Parathyroid adenoma (tissue), 2 donors: ENCODE results near the gene OR2T6.
"Not testable (repeated sequence)": the region's sequence is repeated elsewhere in the genome, so short reads cannot be mapped to it uniquely, and the experiment has no call there.

Source experiments
- H2AFZ ChIP-seq: fragments of 300-600 bp; sonication (generic); one replicate; pipeline ENCODE4 v1.7.0; 2017; ENCODE audit warnings: antibody characterized with exemption, mild to moderate bottlenecking
- H3K27ac ChIP-seq: fragments of 300-600 bp; sonication (generic); one replicate; pipeline ENCODE4 v1.7.0; 2017
- H3K27me3 ChIP-seq: fragments of 300-600 bp; sonication (generic); one replicate; pipeline ENCODE4 v1.7.0; 2017; ENCODE audit warnings: low read length; ENCODE audit not compliant: control insufficient read depth, insufficient read depth
- H3K36me3 ChIP-seq: fragments of 300-600 bp; sonication (generic); one replicate; pipeline ENCODE4 v1.7.0; 2017; ENCODE audit warnings: low read length; ENCODE audit not compliant: control insufficient read depth, insufficient read depth
- H3K4me1 ChIP-seq: fragments of 300-600 bp; sonication (generic); one replicate; pipeline ENCODE4 v1.7.0; 2017; ENCODE audit warnings: control low read depth
- H3K4me2 ChIP-seq: fragments of 300-600 bp; sonication (generic); one replicate; pipeline ENCODE4 v1.7.0; 2017; ENCODE audit warnings: low read length
- H3K4me3 ChIP-seq: fragments of 300-600 bp; sonication (generic); one replicate; pipeline ENCODE4 v1.7.0; 2017; ENCODE audit warnings: low read depth, low read length
- H3K79me2 ChIP-seq: fragments of 300-600 bp; sonication (generic); one replicate; pipeline ENCODE4 v1.7.0; 2017; ENCODE audit warnings: control low read depth
- H3K9ac ChIP-seq: fragments of 300-600 bp; sonication (generic); one replicate; pipeline ENCODE4 v1.7.0; 2017; ENCODE audit warnings: mild to moderate bottlenecking
- H3K9me3 ChIP-seq: fragments of 300-600 bp; sonication (generic); one replicate; pipeline ENCODE4 v1.7.0; 2017; ENCODE audit warnings: low read length; ENCODE audit not compliant: control insufficient read depth
- TF ChIP-seq, protein P1 (sequence below): fragments of 300-600 bp; sonication (generic); IDR thresholded peaks from one replicate; pipeline ENCODE4 v1.7.0; 2017; ENCODE audit warnings: antibody characterized with exemption, mild to moderate bottlenecking
- donor health status: primary hyperparathyroidism.

OR2T6 gene

DNA sequence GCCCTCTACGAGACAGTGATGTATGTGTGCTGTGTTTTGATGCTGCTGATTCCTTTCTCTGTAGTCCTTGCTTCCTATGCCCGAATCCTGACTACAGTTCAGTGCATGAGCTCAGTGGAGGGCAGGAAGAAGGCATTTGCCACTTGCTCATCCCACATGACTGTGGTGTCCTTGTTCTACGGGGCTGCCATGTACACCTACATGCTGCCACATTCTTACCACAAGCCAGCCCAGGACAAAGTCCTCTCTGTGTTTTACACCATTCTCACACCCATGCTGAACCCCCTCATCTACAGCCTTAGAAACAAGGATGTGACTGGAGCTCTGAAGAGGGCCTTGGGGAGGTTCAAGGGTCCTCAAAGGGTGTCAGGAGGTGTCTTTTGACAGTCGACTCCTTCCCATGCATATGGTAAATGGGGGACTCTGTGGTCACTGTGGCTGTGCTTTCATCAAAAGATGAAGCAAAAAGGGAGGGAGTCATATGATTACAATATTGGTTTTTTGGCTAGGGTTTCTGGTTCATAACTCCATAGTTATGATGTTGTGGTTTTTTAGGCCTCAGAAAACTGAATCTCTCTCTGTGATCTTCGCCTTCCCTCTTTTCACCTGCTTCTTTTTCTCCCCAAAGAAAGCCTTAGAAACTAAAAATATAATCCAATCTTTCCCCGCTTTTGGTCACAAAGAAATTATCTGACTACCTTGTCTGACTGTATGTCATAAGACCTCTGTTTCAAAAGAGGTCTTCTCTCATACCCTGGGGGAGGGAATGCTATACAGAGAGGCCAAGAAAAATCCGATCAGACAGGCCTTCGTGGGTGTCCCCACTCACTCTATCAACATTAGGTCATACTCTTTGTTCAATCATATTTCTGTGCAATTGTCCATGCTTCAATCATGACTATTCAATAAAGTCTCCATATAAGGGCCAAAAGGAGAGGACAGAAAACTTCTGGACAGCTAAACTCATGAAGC is 31.5 kb downstream of the OR2T6 start:
- Histone ChIP-seq H3K4me2 (no peak overlapping the region), H3K79me2 (no peaks in the 10 kb centered on the region), H3K4me1 (no peaks in the 10 kb centered on the region), H2AFZ (no peak overlapping the region), H3K27ac (no peak overlapping the region), H3K27me3 (no peaks in the 10 kb centered on the region), H3K9ac (no peak overlapping the region), H3K9me3 (no peaks in the 10 kb centered on the region), H3K36me3 (no peaks in the 10 kb centered on the region), H3K4me3 (no peak overlapping the region)
- TF ChIP-seq, protein P1, sequence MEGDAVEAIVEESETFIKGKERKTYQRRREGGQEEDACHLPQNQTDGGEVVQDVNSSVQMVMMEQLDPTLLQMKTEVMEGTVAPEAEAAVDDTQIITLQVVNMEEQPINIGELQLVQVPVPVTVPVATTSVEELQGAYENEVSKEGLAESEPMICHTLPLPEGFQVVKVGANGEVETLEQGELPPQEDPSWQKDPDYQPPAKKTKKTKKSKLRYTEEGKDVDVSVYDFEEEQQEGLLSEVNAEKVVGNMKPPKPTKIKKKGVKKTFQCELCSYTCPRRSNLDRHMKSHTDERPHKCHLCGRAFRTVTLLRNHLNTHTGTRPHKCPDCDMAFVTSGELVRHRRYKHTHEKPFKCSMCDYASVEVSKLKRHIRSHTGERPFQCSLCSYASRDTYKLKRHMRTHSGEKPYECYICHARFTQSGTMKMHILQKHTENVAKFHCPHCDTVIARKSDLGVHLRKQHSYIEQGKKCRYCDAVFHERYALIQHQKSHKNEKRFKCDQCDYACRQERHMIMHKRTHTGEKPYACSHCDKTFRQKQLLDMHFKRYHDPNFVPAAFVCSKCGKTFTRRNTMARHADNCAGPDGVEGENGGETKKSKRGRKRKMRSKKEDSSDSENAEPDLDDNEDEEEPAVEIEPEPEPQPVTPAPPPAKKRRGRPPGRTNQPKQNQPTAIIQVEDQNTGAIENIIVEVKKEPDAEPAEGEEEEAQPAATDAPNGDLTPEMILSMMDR, result no peak

DNA sequence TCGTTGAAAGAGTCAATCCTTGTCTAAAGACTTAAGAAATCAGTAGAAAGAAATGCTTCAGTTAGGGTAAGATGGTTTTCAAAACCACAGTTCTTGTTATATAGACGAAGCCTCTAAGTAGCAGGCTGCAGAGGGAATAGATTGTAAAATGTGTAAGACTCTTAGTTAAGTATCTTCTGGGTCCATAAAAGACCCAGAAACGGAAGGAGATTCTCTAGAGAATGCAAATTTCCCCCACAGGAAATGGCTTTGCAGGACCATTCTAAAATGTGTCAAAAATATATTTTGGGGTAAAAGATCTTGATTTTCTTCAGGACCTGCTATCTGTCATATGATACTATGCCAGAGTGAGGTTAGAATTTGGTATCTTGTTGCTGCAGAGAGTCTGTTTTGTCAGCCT is 40.7 kb downstream of the OR2T6 start:
- Histone ChIP-seq H3K9ac (no peak overlapping the region), H3K79me2 (no peaks in the 10 kb centered on the region), H3K4me2 (no peak overlapping the region), H2AFZ (no peak overlapping the region), H3K4me3 (no peak overlapping the region), H3K4me1 (no peaks in the 10 kb centered on the region), H3K9me3 (no peaks in the 10 kb centered on the region), H3K36me3 (no peaks in the 10 kb centered on the region), H3K27ac (no peak overlapping the region), H3K27me3 (no peaks in the 10 kb centered on the region)
- TF ChIP-seq, protein P1, result no peak

DNA sequence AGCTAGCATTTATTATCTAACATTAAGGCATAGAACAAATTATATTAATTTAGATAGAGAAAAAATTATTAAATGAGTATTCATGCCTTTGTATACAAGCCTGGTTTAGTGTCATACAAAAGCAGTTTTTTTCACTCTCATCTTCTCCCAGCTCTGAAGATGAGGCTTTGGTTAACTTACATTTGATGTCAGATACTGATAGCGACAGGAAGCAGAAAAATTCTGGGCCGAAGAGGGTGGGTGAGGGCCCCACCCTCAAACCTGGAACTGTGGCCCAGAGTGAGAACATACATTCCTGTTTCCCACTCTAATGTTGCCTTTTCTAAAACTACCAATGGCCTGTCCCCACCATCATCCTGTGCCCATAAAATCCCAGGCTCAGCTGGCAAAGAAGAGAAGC is 42.3 kb downstream of the OR2T6 start:
- TF ChIP-seq, protein P1, result no peak
- H3K79me2 ChIP-seq, result no peaks in the 10 kb centered on the region
- H3K4me3 ChIP-seq, result no peak overlapping the region
- no peaks in the 10 kb centered on the region for H3K36me3 ChIP-seq
- H2AFZ ChIP-seq, result no peak overlapping the region
- H3K9me3 ChIP-seq, result no peaks in the 10 kb centered on the region
- no peak overlapping the region for H3K4me2 ChIP-seq
- H3K4me1 ChIP-seq, result no peaks in the 10 kb centered on the region
- H3K27me3 ChIP-seq, result no peaks in the 10 kb centered on the region
- no peak overlapping the region for H3K27ac ChIP-seq
- no peak overlapping the region for H3K9ac ChIP-seq

DNA sequence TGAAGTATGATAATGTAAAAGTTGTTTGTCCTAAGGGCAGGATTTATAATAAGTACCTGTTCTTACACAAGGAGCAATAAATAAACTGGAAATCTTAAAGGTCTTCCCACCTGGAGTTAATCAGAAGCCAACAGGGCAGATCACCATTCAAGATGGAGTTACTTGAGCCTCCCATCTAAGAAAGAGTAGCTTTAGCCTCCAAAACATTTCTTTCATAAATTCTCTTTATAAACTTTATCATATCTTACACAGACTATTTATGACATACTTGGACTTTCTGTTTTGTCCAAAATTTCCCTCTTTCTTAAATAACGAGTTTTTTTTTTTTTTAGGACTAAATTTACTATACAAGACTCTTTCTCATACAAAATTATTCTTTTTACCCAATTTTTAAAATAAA is 45.8 kb downstream of the OR2T6 start:
- Histone ChIP-seq H3K79me2 (no peaks in the 10 kb centered on the region), H3K36me3 (no peaks in the 10 kb centered on the region), H2AFZ (no peak overlapping the region), H3K9me3 (no peaks in the 10 kb centered on the region), H3K27ac (no peak overlapping the region), H3K27me3 (no peaks in the 10 kb centered on the region), H3K9ac (no peak overlapping the region), H3K4me1 (no peaks in the 10 kb centered on the region), H3K4me2 (no peak overlapping the region), H3K4me3 (no peak overlapping the region)
- TF ChIP-seq, protein P1, result no peak

DNA sequence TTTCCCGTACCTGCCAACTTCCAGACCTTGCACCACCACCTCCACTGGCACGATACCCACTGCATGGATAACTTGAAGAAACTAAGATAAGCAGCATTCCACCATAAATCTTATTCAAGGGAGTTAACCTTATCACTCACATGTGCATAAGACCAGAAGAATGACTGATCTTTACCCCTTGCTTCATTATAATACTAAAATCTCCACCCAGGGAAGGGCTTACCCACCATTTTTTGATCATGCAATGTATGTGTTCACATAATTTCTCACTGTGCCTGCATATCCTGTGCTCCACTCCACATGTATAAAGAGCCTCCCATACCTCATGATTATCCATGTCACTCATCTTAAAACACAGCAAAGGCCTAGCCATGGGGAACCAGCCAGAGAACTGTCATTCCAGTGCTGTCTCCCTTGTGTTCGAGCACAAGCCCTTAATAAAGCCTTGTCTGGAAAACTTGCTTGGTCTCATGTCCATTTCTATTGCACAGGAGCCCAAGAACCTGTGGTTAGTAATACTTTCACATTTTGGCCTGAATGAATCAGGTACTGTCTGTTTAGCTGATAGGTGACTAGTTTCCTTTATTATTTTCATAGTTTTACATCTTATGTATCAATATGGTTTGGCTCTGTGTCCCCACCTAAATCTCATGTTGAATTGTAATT is 52.1 kb downstream of the OR2T6 start:
- not testable (repeated sequence) for H3K36me3 ChIP-seq, H3K4me2 ChIP-seq, H3K9ac ChIP-seq, H3K4me1 ChIP-seq, H2AFZ ChIP-seq, H3K79me2 ChIP-seq, H3K9me3 ChIP-seq, H3K27ac ChIP-seq, H3K4me3 ChIP-seq, H3K27me3 ChIP-seq

DNA sequence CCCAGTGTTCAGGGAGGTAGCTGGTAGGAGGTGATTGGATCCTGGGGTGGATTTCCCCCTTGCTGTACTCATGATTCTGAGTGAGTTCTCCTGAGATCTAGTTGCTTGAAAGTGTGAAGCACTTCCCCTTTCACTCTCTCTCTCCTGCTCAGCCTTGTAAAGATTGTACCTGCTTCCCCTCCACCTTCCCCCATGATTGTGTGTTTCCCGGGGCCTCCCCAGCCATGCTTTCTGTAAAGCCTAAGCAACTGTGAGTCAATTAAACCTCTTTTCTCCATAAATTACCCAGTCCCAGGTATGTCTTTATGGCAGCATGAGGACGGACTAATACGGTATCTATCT is 52.6 kb downstream of the OR2T6 start:
- H3K4me1 ChIP-seq, H2AFZ ChIP-seq, H3K27me3 ChIP-seq, H3K79me2 ChIP-seq, H3K4me3 ChIP-seq, H3K4me2 ChIP-seq, H3K36me3 ChIP-seq, H3K27ac ChIP-seq, H3K9me3 ChIP-seq, H3K9ac ChIP-seq: not testable (repeated sequence)

DNA sequence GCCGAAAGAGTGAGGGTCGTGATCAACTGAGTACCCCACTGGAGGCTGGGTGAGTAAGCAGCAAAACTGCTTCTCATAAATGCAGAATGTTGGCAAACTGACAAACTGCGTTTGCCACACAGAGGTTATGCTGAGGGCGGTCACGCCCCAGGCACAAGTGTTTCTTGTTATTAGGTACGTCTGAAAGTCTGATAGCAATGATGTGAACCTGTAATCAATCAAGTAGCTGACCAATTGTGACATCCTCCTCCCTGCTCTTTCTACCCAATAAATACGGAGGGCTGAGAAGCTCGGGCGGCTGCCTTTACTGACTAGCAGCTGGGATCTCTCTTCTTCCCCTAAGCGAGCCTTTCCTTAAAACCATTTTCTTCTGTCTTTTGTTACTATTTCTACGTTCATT is 56.1 kb downstream of the OR2T6 start:
- not testable (repeated sequence) for H3K27me3 ChIP-seq, H3K4me3 ChIP-seq, H3K4me2 ChIP-seq, H3K27ac ChIP-seq, H3K9ac ChIP-seq, H2AFZ ChIP-seq, H3K4me1 ChIP-seq, H3K9me3 ChIP-seq, H3K79me2 ChIP-seq, H3K36me3 ChIP-seq
